Measurements from ENCODE around the gene METRNL.
"Not testable (repeated sequence)": the region's sequence is repeated elsewhere in the genome, so short reads cannot be mapped to it uniquely, and the experiment has no call there.

Gene METRNL

DNA sequence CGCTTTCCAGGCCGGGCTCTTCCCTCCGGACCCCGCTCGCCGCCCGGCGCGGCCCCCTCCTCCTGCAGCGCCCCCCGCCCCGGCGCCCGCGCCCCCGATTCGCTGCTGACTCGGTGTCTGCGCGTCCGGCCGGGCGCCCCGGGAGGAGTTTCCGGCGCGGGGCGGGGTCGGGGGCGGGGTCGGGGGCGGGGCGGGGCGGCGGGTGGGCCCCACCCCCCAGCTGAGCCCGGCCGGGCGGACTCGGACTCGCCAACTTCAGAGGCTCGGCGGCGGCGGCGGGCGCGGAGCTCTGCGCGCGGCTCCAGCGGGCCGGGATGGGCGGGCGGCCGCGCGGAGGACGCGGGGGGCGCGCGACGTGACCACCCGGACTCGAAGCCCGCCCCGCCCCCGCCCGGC lies at the start of gene METRNL:
Gene METRNL, plus strand, starts transcription at position 258 of the 396 bp plus-strand sequence. CDS start 207 bp downstream, outside the sequence.
- peak in 1 of 2 experiments; percentile 75 for DNase-seq

- no peak for DNase-seq
Observed at GRCh38 chr17:83030432-83030831, 49.0 kb upstream of the METRNL start.

DNA sequence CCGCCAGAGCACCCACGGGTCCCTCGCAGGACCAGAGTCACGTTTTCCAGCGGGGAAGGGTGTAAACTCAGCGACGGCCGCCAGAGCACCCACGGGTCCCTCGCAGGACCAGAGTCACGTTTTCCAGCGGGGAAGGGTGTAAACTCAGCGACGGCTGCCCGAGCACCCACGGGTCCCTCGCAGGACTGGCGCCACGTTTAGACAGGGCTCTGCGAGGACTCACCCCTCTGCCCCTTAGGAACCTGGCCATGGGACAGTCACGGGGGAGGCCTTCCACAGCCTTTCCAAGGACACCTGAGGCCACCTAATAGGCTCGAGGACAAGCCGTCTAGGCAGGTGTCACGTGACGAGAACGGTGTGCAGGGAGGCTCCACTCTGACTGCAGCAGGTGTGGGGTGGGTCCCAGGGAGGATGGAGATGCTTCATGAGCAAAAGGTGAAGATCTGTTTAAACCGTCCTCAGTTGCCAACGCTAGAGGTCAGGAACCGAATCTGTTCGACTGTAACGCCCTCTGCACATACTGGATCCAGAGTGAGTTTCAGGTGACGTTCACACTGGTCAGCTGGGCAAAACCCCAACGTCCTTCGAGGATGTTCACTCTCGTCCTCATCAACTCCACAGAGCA lies 48.0 kb upstream of the METRNL start:
- DNase-seq: no peak

- DNase-seq: not testable (repeated sequence)
Observed at GRCh38 chr17:83031946-83032451, 47.4 kb upstream of the METRNL start.

GRCh38 chr17:83032781-83033180 lies 46.6 kb upstream of the METRNL start:
- DNase-seq: no peak

DNA sequence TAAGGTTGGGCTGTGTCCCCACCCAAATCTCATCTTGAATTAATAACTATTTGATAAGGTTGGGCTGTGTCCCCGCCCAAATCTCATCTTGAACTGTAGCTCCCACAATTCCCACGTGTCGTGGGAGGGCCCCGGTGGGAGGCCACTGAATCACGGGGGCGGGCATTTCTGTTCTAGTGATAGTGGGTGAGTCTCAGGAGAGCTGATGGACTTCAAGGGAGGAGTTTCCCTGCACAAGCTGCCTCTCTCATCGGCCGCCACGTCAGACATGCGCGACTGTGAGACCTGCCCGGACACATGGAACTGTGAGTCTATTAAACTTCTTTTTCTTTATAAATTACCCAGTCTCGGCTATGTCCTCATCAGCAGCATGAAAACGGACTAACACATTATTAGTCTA lies 44.9 kb upstream of the METRNL start:
- DNase-seq: no peak

DNA sequence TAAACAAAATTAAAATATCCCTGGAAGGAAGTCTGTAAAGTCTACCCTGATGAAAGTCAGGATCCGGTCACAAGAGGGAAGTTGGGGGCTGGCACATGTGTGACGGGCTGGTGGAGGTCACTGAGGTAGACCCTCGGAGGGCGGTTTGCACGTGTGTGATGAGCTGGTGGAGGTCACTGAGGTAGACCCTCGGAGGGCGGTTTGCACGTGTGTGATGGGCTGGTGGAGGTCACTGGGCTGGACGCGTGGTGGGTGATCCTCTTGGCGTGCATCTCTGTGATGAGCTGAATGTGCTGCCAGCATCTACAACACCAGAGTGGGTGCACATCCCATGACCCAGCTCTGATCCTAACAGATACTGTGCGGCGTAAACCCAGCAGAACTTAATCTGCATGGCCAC lies 43.7 kb upstream of the METRNL start:
- no peak for DNase-seq

DNA sequence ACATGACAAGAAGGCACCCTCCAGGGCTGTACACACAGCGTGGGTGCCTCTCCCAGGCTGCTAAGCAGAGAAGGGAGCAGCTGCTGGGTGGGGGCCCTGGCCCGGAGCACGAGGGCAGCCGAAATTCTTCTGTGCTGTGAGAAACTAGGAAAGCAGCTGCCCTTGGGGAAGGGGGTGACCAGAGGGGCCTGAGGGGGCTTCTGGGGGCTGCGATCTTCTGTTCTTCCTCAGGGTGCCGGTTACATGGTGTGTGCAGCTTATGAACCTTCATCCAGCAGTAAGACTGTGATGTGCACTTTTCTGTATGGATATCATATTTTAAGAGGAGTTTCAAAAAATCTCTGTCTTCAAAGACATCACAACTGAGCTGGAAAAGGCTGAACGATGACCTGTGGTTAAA lies 43.2 kb upstream of the METRNL start:
- no peak for DNase-seq

DNA sequence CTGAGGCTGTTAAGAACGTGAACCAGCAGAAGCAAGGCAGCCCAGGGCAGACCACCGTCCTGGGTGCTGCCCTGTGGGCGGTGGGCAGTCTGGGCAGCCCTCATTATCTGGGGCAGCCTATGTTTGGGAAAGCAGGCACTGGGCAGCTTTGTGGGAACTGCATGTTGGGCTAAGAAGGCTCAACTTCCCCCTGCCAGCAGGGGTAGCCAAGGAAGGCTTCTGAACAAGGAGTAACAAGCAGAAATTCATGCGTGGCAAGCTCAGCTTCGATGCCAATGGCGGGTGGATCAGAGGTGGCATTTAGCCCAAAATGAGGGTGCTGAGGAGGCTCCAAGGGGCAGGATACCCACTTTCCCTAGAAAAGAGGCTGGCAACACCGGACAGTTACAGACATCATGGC lies 42.7 kb upstream of the METRNL start:
- DNase-seq: no peak

DNA sequence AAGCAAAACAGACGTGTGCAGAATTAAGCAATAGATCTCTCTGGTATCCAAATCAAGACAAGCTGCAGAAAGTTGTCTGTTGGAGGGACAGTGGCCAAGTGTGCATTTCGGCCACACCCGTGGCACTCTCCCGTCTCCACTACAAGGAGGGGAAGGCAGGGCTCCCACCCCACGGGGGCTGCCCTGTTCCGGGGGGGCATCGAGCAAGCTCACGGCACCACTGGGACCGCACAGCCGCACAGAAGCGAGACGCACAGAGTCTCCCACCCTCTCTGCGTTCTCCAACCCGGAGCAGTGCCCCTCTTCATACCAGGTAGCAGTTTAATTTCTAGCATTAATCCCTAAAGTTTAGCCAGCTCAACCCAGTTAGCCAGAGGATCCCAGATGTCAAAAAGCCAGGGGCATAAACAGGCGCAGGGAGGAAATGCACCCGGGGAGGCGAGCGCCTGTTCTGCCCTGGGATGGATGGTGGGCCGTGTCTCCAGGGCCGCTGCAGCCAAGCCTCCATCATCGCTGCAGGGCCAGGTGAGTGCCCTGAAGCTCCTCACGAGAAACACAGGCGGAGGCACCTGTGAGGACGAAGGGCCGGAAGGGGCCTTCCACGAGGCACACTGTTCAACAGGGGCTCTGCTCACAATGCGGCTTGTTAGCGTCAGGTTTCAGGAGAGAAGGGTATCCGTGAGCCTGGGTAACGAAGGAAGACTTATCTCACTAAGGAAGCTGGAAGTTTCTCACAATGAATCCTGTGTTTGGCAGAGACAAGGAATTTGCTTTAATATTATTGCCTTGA lies 42.1 kb upstream of the METRNL start:
- DNase-seq: no peak

- no peak for DNase-seq
Observed at GRCh38 chr17:83037874-83038165, 41.6 kb upstream of the METRNL start.

DNA sequence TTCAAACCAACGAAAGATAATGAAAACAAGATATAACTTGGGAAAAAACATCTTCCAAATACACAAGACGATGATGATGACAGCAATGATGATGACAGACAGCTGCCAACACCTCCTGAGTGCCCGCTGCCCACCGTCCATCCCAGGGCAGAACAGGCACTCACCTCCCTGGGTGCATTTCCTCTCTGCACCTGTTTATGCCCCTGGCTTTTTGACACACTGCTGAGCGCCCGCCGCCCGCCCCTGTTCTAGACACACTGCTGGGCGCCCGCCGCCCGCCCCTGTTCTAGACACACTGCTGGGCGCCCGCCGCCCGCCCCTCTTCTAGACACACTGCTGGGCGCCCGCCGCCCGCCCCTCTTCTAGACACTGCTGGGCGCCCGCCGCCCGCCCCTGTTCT lies 40.4 kb upstream of the METRNL start:
- DNase-seq: not testable (repeated sequence)

DNA sequence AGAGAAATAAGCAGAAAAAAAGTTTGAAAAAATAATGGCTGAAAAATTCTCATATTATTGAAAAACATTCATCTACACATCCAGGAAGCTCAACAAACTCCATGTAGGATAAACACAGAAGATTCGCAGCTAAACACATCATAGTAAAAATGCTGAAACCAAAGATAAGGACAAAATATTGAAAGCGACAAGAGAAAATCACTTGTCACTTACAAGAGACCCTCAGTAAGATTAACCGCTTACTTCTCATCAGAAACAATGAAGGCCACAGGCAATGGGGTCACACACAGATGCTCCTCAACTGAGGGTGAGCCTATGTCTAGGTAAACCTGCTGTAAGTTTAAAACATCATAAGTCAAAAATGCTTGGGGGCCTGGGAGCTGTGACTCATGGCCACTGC lies 38.1 kb upstream of the METRNL start:
- no peak for DNase-seq

DNA sequence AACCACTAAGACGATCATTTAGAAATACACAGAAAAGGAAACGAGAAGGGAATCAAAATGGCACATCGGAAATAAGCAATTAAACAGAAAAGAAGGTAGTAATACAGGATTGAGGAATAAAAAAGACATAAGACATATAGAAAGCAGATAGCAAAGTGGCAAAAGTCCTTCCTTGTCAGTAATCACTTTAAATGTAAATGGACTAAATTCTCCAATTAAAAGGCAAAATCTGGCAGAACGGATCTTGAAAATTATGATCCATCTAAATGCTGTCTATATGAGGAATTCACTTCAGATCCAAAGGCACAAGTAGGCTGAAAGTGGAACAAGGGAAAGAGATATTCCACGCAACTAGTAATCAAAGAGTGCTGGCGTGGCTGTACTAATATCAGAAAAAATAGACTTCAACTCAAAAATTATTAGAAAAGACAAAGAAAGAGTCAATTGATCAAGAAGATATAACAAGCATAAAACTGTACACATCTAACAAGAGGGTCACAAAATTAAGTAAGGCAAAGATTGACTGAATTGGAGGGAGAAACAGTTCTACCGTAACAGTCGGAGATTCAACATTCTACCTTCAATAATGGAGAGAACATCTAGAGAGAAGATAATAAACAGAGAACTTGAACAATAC lies 36.8 kb upstream of the METRNL start:
- no peak for DNase-seq

- not testable (repeated sequence) for DNase-seq
Observed at GRCh38 chr17:83044479-83044878, 34.9 kb upstream of the METRNL start.

DNA sequence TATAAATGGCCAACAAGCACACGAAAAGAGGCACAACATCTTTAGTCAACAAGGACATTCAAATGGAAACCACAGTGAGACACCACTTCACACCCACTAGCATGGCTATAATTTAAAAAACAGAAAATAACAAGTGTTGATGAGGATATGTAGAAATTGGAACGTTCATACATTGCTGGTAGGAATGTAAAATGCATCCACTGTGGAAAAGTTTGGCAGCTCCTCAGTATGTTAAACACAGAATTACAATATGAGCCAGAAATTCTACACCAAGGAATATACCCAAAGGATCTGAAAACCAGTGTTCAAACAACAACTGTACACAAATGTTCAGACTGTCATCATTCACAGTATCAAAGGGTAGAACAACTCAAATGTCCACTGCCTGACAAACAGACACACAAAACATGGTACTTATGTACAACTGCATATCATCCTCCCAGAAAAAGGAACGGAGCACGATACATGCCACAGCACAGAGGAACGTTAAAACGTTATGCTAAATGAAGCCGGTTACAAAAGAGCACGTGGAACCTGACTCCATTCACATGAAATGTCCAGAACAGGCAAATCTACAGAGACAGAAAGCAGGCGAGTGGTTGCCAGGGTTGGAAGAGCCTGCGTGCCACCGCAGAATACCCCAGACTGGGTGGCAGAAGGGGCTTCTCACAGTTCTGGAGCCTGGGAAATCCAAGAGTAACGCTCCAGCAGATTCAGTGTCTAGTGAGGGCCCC lies 32.8 kb upstream of the METRNL start:
- DNase-seq: no peak

DNA sequence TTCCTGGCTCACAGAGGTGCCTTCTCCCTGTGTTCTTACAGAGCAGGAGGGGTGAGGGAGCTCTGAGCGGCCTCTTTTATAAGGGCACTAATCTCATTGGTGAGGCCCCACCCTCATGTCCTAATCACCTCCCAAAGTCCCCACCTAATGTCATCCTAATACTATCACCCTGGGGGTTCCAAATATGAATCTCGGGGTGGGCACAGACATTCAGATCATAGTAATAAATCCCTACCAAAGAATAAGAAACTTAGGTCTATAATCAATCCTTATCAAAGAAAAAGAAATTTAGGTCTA lies 32.3 kb upstream of the METRNL start:
- no peak for DNase-seq

DNA sequence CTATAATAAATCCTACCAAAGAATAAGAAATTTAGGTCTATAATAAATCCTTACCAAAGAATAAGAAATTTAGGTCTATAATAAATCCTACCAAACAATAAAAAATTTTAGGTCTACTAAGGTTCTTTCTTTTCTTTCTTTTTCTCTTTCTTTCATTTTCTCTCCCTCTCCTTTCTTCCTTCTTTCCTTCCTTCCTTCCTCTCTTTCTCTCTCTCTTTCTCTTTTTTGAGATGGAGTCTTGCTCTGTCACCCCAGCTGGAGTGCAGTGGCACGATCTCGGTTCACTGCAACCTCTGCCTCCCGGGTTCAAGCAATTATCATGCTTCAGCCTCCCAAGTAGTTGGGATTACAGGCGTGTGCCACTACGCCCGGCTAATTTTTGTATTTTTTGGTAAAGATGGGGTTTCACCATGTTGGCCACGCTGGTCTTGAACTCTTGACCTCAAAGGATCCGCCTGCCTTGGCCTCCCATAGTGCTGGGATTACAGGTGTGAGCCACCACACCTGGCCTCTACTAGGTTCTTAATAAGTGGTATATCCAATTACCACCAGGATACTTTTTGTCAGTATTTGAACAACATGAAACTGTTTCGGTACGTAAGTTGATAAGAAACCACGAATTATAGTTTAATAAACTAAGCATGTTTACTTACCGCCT lies 31.5 kb upstream of the METRNL start:
- not testable (repeated sequence) for DNase-seq

GRCh38 chr17:83050651-83051395 lies 28.6 kb upstream of the METRNL start:
- DNase-seq: peak in 1 of 2 experiments; percentile 59

DNA sequence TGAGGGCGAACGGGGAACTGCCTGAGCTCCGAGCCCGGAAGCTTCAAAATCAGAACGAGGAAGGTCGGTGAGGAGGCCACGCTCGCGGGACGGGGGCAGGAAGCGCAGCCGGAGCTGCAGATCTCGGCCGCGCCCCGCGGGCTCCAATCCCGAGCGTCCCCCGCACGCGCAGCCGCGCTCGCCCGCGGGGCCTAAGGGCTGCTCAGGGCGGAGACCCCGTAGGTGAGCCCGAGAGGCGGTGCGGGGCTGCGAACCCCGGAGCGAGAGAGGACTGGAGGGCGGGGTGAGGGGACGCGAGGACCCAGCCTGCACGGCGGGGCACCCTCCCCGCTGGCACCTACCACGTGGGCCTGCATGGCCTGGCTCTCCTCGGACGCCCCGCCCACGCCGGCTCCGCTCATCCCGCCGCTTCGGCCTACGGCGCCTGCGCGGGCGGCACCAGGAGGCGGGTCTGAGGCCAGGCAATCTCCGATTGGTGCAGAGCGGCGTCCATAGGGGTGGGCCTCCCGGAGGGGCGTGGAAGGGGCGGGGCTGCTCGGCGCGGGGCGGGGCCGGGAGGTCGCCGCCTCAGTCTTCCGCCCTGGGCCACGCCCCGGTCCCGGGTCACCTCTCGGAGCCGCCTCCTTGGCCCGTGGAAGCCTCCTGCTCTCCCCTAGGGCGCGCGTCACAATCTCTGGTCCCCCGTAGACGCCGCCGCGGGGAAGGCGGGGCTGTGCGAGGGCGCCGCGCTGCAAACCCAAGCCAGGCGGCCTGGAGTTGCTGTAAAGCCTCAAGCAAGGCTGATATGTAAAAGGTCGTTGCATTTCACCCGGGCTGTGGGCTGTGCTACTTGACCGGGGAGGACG lies 27.8 kb upstream of the METRNL start:
- DNase-seq: peak; percentile 86 to 98

GRCh38 chr17:83052241-83052564 lies 27.2 kb upstream of the METRNL start:
- no peak for DNase-seq

Measured in NCI-H526 (cell line).